Nephron progenitor cell (in vitro differentiated cells): ENCODE results near the gene FBXL7.

ENCODE experiments used
- DNase-seq: peaks from one replicate; pipeline ENCODE4 v3.0.0; 2021
- H3K27ac Mint-ChIP-seq: 2 replicates; pipeline ENCODE4 v1.8.0; 2021; ENCODE audit warnings: mild to moderate bottlenecking, moderate library complexity, mixed read lengths
- H3K27me3 Mint-ChIP-seq: 2 replicates; pipeline ENCODE4 v1.8.0; 2021; ENCODE audit warnings: mild to moderate bottlenecking, low read depth, mixed read lengths; ENCODE audit not compliant: poor library complexity
- H3K36me3 Mint-ChIP-seq: 2 replicates; pipeline ENCODE4 v1.8.0; 2021; ENCODE audit warnings: low read depth, mixed read lengths
- H3K4me1 Mint-ChIP-seq: 2 replicates; pipeline ENCODE4 v1.8.0; 2021; ENCODE audit warnings: mixed read lengths
- H3K4me3 Mint-ChIP-seq: 2 replicates; pipeline ENCODE4 v1.8.0; 2021; ENCODE audit warnings: mild to moderate bottlenecking, moderate library complexity, mixed read lengths
- H3K9me3 Mint-ChIP-seq: 2 replicates; pipeline ENCODE4 v1.8.0; 2021; ENCODE audit warnings: mild to moderate bottlenecking, moderate library complexity, mixed read lengths
- TF ChIP-seq, protein P1 (sequence below): fragments of 200-600 bp; sonication (generic); IDR thresholded peaks from 2 replicates; pipeline ENCODE4 v1.5.0; 2021; ENCODE audit warnings: antibody characterized with exemption

Gene FBXL7

DNA sequence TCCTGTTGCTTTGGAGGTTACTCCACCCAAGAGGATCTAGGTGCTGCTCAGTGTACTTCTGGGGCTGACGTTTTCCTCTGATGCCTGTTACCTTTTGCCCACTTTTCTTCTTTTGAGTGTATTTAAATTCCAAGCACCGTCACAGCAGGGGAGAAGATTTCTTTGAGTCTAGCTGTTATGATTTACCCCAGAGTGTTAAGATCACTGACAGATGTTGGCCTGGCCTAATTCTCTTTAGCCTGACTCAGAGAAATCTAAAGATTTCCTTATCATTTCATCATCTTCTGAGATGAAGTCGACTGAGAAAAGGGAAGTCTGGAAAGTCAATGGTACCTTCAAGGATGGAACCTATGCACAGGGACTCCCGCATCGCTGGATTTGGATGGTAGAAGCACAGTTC, 191.5 kb downstream of the FBXL7 start:
- Mint-ChIP-seq H3K4me1 (peaks cover 25% of the 10 kb centered on the region), H3K4me3 (no peak overlapping the region), H3K36me3 (peaks cover 16% of the 10 kb centered on the region), H3K27ac (no peak overlapping the region), H3K27me3 (no peaks in the 10 kb centered on the region), H3K9me3 (peaks cover 3% of the 10 kb centered on the region)
- no peak for DNase-seq
- TF ChIP-seq, protein P1, sequence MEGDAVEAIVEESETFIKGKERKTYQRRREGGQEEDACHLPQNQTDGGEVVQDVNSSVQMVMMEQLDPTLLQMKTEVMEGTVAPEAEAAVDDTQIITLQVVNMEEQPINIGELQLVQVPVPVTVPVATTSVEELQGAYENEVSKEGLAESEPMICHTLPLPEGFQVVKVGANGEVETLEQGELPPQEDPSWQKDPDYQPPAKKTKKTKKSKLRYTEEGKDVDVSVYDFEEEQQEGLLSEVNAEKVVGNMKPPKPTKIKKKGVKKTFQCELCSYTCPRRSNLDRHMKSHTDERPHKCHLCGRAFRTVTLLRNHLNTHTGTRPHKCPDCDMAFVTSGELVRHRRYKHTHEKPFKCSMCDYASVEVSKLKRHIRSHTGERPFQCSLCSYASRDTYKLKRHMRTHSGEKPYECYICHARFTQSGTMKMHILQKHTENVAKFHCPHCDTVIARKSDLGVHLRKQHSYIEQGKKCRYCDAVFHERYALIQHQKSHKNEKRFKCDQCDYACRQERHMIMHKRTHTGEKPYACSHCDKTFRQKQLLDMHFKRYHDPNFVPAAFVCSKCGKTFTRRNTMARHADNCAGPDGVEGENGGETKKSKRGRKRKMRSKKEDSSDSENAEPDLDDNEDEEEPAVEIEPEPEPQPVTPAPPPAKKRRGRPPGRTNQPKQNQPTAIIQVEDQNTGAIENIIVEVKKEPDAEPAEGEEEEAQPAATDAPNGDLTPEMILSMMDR: no peak

DNA sequence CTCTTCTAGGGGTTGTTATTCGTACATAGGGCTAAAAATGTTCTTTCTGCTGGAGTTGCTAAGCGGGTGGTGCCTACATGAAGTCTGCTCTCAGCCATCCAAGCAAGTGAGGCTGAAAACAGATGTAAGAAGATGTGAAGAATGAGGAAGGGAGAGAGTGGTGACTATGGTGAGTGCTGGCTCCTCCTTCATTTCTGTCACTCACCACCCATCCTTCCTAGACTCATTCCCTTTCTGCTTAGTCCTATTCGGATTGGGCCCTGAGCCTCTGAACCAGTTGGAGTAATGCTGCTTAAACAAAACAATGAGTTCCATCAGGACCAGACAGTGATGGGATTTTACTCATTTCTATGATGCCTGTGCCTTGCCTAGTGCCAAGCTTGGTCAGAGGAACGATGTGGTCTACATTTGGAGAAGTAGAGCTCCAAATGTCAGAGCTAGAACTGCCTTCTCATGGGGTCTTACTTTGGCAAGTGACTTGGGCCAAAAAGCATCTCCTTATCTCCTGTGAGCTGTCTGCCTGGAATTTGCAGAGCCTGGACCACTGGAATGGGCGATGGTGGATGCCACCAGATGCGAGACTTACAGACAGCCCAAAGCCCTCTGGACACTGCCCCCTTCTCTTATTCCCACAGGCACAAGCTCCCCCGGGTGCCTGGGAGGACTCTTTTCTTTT, 192.9 kb downstream of the FBXL7 start:
- peaks cover 25% of the 10 kb centered on the region for H3K4me1 Mint-ChIP-seq
- H3K27me3 Mint-ChIP-seq: no peaks in the 10 kb centered on the region
- peaks cover 16% of the 10 kb centered on the region for H3K36me3 Mint-ChIP-seq
- no peak overlapping the region for H3K27ac Mint-ChIP-seq
- TF ChIP-seq, protein P1: no peak
- peaks cover 3% of the 10 kb centered on the region for H3K9me3 Mint-ChIP-seq
- H3K4me3 Mint-ChIP-seq: no peak overlapping the region
- no peak for DNase-seq

DNA sequence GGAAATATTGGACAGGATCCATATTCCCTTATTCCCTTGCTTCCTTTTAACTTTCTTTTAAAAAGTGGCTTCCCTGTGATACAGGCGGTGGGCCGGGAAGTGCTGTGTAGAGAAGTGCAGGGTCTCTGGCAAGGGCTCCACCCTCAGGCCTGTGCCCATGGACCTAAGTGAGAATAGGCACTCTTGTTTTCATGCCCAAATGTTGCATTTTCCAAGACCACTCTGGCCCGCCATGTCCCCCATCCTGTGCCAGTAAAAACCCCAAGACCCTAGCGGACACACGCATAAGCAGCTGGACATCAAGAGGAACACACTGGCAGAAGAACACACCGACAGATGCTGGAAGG, 193.4 kb downstream of the FBXL7 start:
- Mint-ChIP-seq H3K27me3 (no peaks in the 10 kb centered on the region), H3K36me3 (peaks cover 16% of the 10 kb centered on the region), H3K4me3 (no peak overlapping the region), H3K27ac (peak overlapping the region; percentile 57), H3K4me1 (peaks cover 25% of the 10 kb centered on the region), H3K9me3 (peaks cover 3% of the 10 kb centered on the region)
- TF ChIP-seq, protein P1: no peak
- DNase-seq: no peak

DNA sequence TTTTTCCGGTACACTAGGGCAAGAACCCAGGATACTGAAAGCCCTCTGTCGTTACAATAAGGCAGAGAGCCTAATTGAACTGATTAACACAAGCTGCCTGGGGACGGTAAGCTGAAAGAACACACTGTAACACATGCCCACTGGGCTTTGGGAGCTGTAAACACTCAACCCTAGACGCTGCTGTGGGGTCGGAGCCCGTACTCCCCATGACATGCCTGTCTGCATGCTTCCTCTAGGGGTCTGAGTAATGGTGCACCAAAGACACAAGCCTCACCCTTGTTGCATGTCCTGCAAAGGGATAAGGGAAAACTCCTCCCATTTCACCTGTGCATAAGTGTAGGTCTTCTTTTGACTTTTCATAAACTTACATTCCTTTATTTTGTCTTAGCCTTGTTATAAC, 194.0 kb downstream of the FBXL7 start:
- H3K36me3 Mint-ChIP-seq: peaks cover 16% of the 10 kb centered on the region
- no peaks in the 10 kb centered on the region for H3K27me3 Mint-ChIP-seq
- no peak for DNase-seq
- H3K4me1 Mint-ChIP-seq: peaks cover 25% of the 10 kb centered on the region
- H3K4me3 Mint-ChIP-seq: no peak overlapping the region
- TF ChIP-seq, protein P1: no peak
- H3K9me3 Mint-ChIP-seq: peaks cover 3% of the 10 kb centered on the region
- peak overlapping the region; percentile 49 for H3K27ac Mint-ChIP-seq

DNA sequence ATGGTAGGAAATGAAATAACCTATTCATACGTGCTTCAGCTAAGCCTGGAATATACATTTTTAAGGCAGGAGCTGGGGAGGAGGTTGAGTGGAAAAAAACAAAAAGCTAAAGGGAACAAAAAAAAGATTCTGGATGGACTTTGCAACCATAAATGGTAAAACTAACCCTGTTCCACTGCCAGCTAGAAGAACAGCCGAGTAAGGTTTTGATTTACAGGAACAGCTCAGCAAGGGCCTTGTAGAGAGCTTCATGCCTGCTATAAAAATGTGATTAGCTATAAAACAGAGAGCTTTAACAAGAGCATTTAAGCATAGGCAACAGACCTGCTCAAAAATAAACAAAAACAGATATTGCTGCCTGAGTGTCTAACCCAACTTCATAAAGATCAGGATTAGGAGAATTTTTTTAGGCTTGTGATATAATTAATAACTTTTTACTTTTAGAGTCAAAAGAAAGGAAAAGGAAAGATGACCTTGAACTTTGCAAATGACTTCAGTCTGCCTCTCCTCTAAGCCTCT, 194.8 kb downstream of the FBXL7 start:
- peak overlapping the region; percentile 98 for H3K27ac Mint-ChIP-seq
- H3K4me3 Mint-ChIP-seq: no peak overlapping the region
- no peak for DNase-seq
- no peaks in the 10 kb centered on the region for H3K27me3 Mint-ChIP-seq
- TF ChIP-seq, protein P1: no peak
- peaks cover 3% of the 10 kb centered on the region for H3K9me3 Mint-ChIP-seq
- H3K4me1 Mint-ChIP-seq: peaks cover 25% of the 10 kb centered on the region
- H3K36me3 Mint-ChIP-seq: peaks cover 16% of the 10 kb centered on the region

DNA sequence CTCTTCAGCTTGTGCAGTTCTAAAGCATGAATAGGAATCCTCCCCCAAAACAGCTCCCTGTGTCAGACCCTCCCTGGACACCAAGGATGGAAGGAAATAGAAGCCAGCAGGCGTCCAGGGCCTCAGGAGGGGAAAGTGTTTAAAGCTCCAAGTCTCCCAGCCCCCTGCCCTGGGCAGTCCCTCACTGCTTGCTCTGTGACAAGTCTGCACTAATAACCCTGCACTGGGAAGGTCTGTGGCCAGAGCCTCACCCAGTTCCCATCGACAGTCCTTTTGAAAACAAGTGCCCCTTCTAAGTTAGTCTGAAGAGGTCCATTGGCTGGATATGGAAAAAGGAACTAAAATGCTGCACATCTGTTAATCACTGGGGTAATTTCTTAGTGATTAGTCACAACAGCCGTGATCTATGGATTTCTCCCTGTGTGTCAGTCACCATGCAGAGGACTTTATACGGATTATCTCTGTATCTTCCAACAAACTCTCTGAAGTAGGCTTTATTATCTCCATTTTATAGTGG, 195.3 kb downstream of the FBXL7 start:
- H3K4me1 Mint-ChIP-seq: peaks cover 25% of the 10 kb centered on the region
- DNase-seq: peak; percentile 26
- H3K27ac Mint-ChIP-seq: peak overlapping the region; percentile 98
- no peaks in the 10 kb centered on the region for H3K27me3 Mint-ChIP-seq
- H3K36me3 Mint-ChIP-seq: peaks cover 16% of the 10 kb centered on the region
- H3K4me3 Mint-ChIP-seq: no peak overlapping the region
- peaks cover 3% of the 10 kb centered on the region for H3K9me3 Mint-ChIP-seq
- TF ChIP-seq, protein P1: no peak
